GM21423 (cell line): Measurements from ENCODE around the gene ZNF165.
"Not testable (repeated sequence)": the region's sequence is repeated elsewhere in the genome, so short reads cannot be mapped to it uniquely, and the experiment has no call there.

Source experiments
- ATAC-seq: cut with Tn5 transposase; IDR thresholded peaks from one replicate; pipeline ENCODE4 v1.9.1; 2021; ENCODE audit warnings: mild to moderate bottlenecking, moderate library complexity; ENCODE audit not compliant: unreplicated experiment

The ZNF165 gene

GRCh38 chr6:28080381-28080630 lies at the start of gene ZNF165:
TSS of gene ZNF165 (plus strand) at chr6:28080568. CDS start at chr6:28085481, 4,913 bp downstream.
- peak; percentile 19 for ATAC-seq

DNA sequence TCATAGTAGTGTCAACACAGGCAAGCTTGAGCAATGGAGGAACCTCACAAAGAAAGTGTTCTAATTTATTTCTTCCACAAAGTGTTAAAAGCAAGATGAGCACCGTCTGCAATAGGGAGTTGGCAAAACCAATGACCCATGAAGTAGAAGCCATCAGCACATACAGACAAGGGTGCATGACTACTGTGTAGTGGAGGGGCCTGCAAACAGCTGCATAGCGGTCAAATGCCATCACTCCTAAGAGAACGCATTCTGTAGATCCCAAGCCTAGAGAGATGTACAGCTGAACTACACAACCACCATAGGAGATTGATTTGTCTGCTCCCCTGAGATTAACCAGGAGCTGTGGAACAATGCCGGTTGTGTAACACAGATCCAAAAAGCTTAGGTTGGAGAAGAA lies 26.8 kb upstream of the ZNF165 start:
- ATAC-seq, result no peak

- ATAC-seq, result no peak
Observed at GRCh38 chr6:28060405-28060804, 20.0 kb upstream of the ZNF165 start.

GRCh38 chr6:28064272-28064671 lies 16.1 kb upstream of the ZNF165 start:
- no peak for ATAC-seq

- no peak for ATAC-seq
Observed at GRCh38 chr6:28068067-28068466, 12.3 kb upstream of the ZNF165 start.

- ATAC-seq, result not testable (repeated sequence)
Observed at GRCh38 chr6:28070968-28071367, 9.4 kb upstream of the ZNF165 start.

- ATAC-seq, result no peak
Observed at GRCh38 chr6:28078050-28078449, 2.3 kb upstream of the ZNF165 start.

- no peak for ATAC-seq
Observed at GRCh38 chr6:28078836-28079235, 1.5 kb upstream of the ZNF165 start.

DNA sequence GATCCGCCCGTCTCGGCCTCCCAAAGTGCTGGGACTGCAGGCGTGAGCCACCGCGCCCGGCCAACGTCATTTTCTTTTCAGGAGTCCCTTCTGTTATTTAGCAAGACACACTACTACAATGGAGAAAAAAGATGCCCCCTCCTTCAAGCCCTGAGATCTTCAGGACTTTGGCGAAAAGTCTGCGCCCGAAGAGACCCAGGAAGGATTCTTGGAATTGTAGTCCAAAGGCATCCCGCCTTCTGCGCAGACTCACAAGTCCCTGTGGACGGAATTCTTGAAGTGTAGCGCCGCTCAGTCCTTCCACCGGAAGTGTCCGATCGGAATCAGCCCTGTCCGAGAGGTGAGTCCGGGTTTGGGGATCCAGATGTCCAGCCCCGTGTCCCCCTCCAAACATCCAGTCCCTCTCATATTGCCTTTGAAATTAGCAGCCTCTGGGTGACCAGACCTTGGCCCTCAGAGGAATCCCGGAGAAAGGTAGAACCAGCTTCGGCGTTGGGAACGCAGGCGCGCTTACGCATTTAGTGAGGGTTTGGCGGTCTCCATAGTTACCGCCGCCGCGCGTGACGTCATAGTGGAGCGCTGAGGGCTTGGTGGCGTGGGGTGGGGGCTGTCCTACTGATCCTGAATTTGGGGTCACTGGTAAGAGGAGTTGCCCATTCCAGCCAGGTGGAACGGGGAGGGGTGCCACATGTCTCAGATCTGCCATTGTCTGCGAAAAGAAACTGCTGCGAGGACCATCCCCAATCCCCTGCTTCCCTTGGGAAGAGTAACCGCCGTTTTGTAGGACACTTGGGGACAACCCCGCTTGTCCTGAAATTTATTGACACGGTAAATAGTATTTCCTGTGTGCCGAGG lies 490 bp downstream of the ZNF165 start:
- ATAC-seq, result peak; percentile 67

GRCh38 chr6:28081486-28081751 lies 1.1 kb downstream of the ZNF165 start:
- peak; percentile 50 for ATAC-seq

DNA sequence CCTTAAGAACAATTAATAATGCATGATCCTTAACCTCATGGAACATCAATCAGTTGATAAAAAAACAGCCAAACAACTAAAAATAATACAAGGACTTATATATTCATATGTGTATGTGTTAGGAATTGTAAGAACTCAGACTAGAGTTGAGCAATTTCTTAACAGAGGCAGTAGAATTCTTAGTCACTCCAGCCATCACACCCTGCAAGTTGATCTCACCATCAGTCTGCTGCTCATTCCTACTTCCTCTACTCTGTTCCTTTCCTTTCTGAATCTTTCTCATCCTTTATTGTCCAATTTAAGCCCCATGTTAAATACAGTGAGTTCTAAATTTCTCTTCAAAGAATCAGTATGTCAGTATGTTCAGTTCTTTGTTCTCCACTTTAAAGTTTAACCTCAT lies 2.6 kb downstream of the ZNF165 start:
- ATAC-seq, result no peak

- no peak for ATAC-seq
Observed at GRCh38 chr6:28089054-28089453, 8.7 kb downstream of the ZNF165 start.

- ATAC-seq, result no peak
Observed at GRCh38 chr6:28090917-28091586, 10.7 kb downstream of the ZNF165 start.

DNA sequence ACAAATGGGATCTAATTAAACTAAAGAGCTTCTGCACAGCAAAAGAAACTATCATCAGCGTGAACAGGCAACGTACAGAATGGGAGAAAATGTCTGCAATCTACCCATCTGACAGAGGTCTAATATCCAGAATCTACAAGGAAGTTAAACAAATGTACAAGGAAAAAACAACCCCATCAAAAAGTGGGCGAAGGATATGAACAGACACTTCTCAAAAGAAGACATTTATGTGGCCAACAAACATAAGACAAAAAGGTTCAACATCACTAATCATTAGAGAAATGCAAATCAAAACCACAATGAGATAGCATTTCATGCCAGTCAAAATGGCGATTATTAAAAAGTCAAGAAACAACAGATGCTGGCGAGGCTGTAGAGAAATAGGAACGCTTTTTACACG lies 21.9 kb downstream of the ZNF165 start:
- not testable (repeated sequence) for ATAC-seq

- ATAC-seq, result not testable (repeated sequence)
Observed at GRCh38 chr6:28102699-28103098, 22.3 kb downstream of the ZNF165 start.

- peak; percentile 98 for ATAC-seq
Observed at GRCh38 chr6:28104392-28105244, 24.2 kb downstream of the ZNF165 start.

DNA sequence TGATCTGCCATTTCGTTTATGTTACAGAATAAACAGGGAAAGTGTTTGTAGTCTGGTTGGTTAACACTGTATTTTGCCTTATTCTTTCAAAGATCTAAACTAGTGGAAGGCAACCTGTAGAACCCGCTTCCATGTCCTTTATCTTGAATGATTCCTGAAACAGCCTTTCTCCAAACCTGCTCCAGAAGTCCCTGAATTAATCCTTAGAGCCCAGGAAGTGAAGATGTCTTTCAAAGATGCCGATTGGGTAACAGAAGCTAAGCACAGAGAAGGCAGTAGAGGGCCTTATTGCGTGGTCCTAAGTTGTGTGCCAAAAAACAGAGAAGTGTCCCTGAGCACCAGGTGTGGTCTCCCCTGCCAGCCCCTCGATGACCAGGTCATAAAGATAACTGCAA lies 24.9 kb downstream of the ZNF165 start:
- no peak for ATAC-seq

- ATAC-seq, result no peak
Observed at GRCh38 chr6:28107506-28107905, 27.1 kb downstream of the ZNF165 start.

DNA sequence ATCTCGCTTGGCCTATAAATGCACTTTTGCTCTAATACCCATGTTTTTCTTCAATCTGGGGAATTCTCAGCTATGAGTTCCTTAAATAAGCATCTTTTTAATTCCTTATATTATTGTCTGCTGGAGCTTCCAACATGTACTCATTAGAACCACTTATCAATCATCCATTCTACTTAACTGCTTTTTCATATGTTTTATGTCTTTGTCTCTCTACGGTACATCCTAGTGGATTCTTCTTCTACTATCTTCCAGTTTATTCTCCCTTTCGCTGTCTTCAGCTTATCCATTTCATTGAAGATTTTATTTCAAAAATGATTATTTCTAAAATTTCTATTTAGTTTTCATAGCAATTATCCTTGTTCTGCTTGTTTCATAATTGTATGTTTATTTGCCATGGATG lies 31.6 kb downstream of the ZNF165 start:
- ATAC-seq, result no peak

GRCh38 chr6:28115799-28116198 lies 35.4 kb downstream of the ZNF165 start:
- no peak for ATAC-seq

GRCh38 chr6:28117386-28118050 lies 37.1 kb downstream of the ZNF165 start:
- ATAC-seq, result no peak
